HepG2 (cell line): Measurements from ENCODE around the gene FBXO5. TPM values are rescaled to one million over a fixed set of nuclear protein-coding genes. Genes with fewer than 3 reads are reported as not detected.

Experiments used
- ATF7 ChIP-seq, 2 experiments: fragments of 450-650 bp in 1 of 2; sonication (generic) in 1 of 2; formaldehyde crosslinking in 1 of 2; IDR thresholded peaks; 2 replicates each; pipeline versions ENCODE4 v1.4.0 to v1.6.1; 2016 to 2020; ENCODE audit warnings: antibody characterized with exemption in 1 of 2, mild to moderate bottlenecking in 1 of 2, missing genetic modification reagents in 1 of 2
- ATRX ChIP-seq: sonication (generic); formaldehyde crosslinking; IDR thresholded peaks from 2 replicates; pipeline ENCODE4 v1.4.0; 2020; ENCODE audit warnings: missing genetic modification reagents, borderline replicate concordance
- GATAD1 ChIP-seq: IDR thresholded peaks from 2 replicates; pipeline ENCODE4 v1.6.1; 2016; ENCODE audit warnings: missing genetic modification reagents, missing compliant biosample characterization
- MLLT10 ChIP-seq: sonication (generic); formaldehyde crosslinking; IDR thresholded peaks from 2 replicates; pipeline ENCODE4 v1.4.0; 2020; ENCODE audit warnings: missing genetic modification reagents
- NPAS2 ChIP-seq: sonication (generic); formaldehyde crosslinking; IDR thresholded peaks from 2 replicates; pipeline ENCODE4 v1.8.0; 2022; ENCODE audit warnings: mild to moderate bottlenecking, missing genetic modification reagents, borderline replicate concordance
- RCOR2 ChIP-seq: IDR thresholded peaks from 2 replicates; pipeline ENCODE4 v1.6.1; 2016; ENCODE audit warnings: missing biosample characterization, missing genetic modification reagents
- SIN3A ChIP-seq: IDR thresholded peaks from 2 replicates; pipeline ENCODE4 v1.6.1; 2011; ENCODE audit warnings: low read depth, mild to moderate bottlenecking, control low read depth, low read length, borderline replicate concordance
- SKI ChIP-seq: fragments of 450-650 bp; IDR thresholded peaks from one replicate; pipeline ENCODE4 v1.6.1; 2018; ENCODE audit warnings: mild to moderate bottlenecking; ENCODE audit not compliant: partially characterized antibody
- SP140L ChIP-seq: sonication (generic); formaldehyde crosslinking; IDR thresholded peaks from 2 replicates; pipeline ENCODE4 v1.4.0; 2020; ENCODE audit warnings: missing genetic modification reagents, borderline replicate concordance
- TAF1 ChIP-seq: sonication (generic); formaldehyde crosslinking; IDR thresholded peaks from 2 replicates; pipeline ENCODE4 v1.4.0; 2020; ENCODE audit warnings: missing genetic modification reagents
- XRCC5 ChIP-seq: fragments of 200-400 bp; formaldehyde crosslinking; optimal IDR thresholded peaks from 2 replicates; pipeline ENCODE3; 2017; ENCODE audit warnings: mild to moderate bottlenecking, low read length
- ZNF224 ChIP-seq: sonication (generic); formaldehyde crosslinking; IDR thresholded peaks from 2 replicates; pipeline ENCODE4 v1.5.0; 2020; ENCODE audit warnings: mild to moderate bottlenecking, missing genetic modification reagents
- ZNF441 ChIP-seq: sonication (generic); formaldehyde crosslinking; IDR thresholded peaks from 2 replicates; pipeline ENCODE4 v1.7.0; 2021; ENCODE audit warnings: missing genetic modification reagents, borderline replicate concordance
- ZNF552 ChIP-seq: sonication (generic); formaldehyde crosslinking; IDR thresholded peaks from 2 replicates; pipeline ENCODE4 v1.9.0; 2022; ENCODE audit warnings: missing genetic modification reagents, mild to moderate bottlenecking, borderline replicate concordance
- ZNF598 ChIP-seq: sonication (generic); formaldehyde crosslinking; IDR thresholded peaks from 2 replicates; pipeline ENCODE4 v1.5.1; 2020; ENCODE audit warnings: mild to moderate bottlenecking, missing genetic modification reagents, borderline replicate concordance
- polyA plus RNA-seq, 8 experiments: library from polyadenylated mRNA; depleted of rRNA in 3 of 8; stranded (reverse) in 7 of 8; unstranded in 1 of 8; fragments of >200 nt; fragmentation: Illumina TruSeq in 4 of 8; extraction: Trizol in 4 of 8; gene quantifications; 2 replicates each; pipeline versions ENCODE4 v1.2.1 to v1.2.3, GENCODE V29; 2011 to 2016; ENCODE audit warnings: low read depth in 4 of 8, missing spikeins in 1 of 8, mixed read lengths in 1 of 8; ENCODE audit not compliant: insufficient read depth in 1 of 8
- total RNA-seq, 5 experiments: library from RNA; depleted of rRNA; stranded (reverse); fragments of >200 nt; fragmentation: Illumina TruSeq; extraction: Trizol; gene quantifications; 2 replicates each; pipeline ENCODE4 v1.2.3, GENCODE V29; 2016; ENCODE audit warnings: low read depth in 1 of 5
- TF ChIP-seq, protein P1 (sequence below): sonication (generic); formaldehyde crosslinking; IDR thresholded peaks from 2 replicates; pipeline ENCODE4 v1.5.0; 2020; ENCODE audit warnings: mild to moderate bottlenecking, missing genetic modification reagents, borderline replicate concordance
- TF ChIP-seq, protein P2 (sequence below): sonication (generic); formaldehyde crosslinking; IDR thresholded peaks from 2 replicates; pipeline ENCODE4 v1.5.1; 2020; ENCODE audit warnings: mild to moderate bottlenecking, moderate library complexity, missing genetic modification reagents
- TF ChIP-seq, protein P3 (sequence below): sonication (generic); formaldehyde crosslinking; IDR thresholded peaks from 2 replicates; pipeline ENCODE4 v1.4.0; 2020; ENCODE audit warnings: low read depth, mild to moderate bottlenecking, missing genetic modification reagents
- TF ChIP-seq, protein P4 (sequence below): sonication (generic); formaldehyde crosslinking; IDR thresholded peaks from 2 replicates; pipeline ENCODE4 v1.5.1; 2020; ENCODE audit warnings: missing genetic modification reagents, mild to moderate bottlenecking, borderline replicate concordance

Gene FBXO5
- total and polyA plus RNA-seq, 2 of the 13 experiments (the other 11 are each of a cell fraction or from before 2014, with no cell fraction given) = 15.8 to 41.5 TPM

DNA sequence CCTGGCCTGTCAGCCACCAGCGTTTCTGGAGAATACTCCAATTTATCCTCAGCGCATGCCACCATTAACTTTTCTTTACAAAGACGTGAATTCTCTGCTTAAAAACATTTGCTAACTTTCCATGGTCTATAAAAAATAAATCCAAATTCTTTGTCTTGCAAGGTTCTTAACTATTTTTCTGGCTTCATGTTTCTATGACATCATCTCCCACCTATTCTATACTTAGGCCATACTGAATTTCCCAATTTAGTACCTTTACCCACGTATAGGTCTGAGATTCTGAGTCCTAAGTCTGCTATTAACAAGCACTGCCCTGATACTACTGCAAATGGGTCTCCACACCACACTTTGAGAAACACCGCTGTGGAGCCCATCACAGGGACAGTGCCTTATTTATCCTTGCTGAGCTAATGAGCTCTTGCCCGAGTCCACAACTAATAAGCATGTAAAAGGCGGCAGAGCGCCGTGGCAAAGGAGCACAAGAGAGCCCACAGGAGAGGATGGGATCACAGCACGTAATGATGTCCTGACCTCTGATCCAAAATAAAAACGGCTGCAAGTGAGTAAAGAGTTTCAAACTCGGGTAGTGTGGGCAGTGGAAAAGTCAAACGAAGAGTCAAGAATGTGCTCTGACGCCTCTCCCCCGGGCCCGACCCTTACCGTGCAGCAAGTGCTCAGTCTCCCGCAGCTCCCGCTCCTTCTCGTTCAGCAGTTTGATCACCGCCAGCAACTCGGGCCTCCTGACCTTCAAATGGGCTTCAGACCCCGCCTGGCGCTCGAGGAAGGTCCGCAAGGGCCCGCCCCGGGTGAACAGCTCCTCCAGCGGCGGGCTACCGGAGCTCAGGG is 19.1 kb upstream of the FBXO5 start (continued):
- TF ChIP-seq, protein P1, sequence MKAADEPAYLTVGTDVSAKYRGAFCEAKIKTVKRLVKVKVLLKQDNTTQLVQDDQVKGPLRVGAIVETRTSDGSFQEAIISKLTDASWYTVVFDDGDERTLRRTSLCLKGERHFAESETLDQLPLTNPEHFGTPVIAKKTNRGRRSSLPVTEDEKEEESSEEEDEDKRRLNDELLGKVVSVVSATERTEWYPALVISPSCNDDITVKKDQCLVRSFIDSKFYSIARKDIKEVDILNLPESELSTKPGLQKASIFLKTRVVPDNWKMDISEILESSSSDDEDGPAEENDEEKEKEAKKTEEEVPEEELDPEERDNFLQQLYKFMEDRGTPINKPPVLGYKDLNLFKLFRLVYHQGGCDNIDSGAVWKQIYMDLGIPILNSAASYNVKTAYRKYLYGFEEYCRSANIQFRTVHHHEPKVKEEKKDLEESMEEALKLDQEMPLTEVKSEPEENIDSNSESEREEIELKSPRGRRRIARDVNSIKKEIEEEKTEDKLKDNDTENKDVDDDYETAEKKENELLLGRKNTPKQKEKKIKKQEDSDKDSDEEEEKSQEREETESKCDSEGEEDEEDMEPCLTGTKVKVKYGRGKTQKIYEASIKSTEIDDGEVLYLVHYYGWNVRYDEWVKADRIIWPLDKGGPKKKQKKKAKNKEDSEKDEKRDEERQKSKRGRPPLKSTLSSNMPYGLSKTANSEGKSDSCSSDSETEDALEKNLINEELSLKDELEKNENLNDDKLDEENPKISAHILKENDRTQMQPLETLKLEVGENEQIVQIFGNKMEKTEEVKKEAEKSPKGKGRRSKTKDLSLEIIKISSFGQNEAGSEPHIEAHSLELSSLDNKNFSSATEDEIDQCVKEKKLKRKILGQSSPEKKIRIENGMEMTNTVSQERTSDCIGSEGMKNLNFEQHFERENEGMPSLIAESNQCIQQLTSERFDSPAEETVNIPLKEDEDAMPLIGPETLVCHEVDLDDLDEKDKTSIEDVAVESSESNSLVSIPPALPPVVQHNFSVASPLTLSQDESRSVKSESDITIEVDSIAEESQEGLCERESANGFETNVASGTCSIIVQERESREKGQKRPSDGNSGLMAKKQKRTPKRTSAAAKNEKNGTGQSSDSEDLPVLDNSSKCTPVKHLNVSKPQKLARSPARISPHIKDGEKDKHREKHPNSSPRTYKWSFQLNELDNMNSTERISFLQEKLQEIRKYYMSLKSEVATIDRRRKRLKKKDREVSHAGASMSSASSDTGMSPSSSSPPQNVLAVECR (CRISPR knock-in tag) = peak; percentile 46
- TF ChIP-seq SKI (no peak), TAF1 (CRISPR knock-in tag) (no peak; the same call in 1 of the 2 replicates), SIN3A (0 out of 2 replicates have a peak, but pooled peaks have one; percentile 20), ATRX (CRISPR knock-in tag) (no peak), NPAS2 (CRISPR knock-in tag) (no peak), RCOR2 (CRISPR knock-in tag) (no peak), ZNF441 (peak; percentile 34; the same call in 1 of the 2 replicates), ZNF552 (no peak), ZNF598 (CRISPR knock-in tag) (0 out of 2 replicates have a peak, but pooled peaks have one; percentile 21), MLLT10 (CRISPR knock-in tag) (no peak), GATAD1 (no peak), SP140L (CRISPR knock-in tag) (no peak), ZNF224 (CRISPR knock-in tag) (peak; percentile 21; the same call in 1 of the 2 replicates), XRCC5 (no peak), ATF7 (IDR thresholded peaks at IDR 0.05) (peak; percentile 92), ATF7 (CRISPR knock-in tag; IDR thresholded peaks at IDR 0.05) (no peak)
- TF ChIP-seq, protein P2, sequence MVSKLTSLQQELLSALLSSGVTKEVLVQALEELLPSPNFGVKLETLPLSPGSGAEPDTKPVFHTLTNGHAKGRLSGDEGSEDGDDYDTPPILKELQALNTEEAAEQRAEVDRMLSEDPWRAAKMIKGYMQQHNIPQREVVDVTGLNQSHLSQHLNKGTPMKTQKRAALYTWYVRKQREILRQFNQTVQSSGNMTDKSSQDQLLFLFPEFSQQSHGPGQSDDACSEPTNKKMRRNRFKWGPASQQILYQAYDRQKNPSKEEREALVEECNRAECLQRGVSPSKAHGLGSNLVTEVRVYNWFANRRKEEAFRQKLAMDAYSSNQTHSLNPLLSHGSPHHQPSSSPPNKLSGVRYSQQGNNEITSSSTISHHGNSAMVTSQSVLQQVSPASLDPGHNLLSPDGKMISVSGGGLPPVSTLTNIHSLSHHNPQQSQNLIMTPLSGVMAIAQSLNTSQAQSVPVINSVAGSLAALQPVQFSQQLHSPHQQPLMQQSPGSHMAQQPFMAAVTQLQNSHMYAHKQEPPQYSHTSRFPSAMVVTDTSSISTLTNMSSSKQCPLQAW (CRISPR knock-in tag) = no peak
- TF ChIP-seq, protein P3, sequence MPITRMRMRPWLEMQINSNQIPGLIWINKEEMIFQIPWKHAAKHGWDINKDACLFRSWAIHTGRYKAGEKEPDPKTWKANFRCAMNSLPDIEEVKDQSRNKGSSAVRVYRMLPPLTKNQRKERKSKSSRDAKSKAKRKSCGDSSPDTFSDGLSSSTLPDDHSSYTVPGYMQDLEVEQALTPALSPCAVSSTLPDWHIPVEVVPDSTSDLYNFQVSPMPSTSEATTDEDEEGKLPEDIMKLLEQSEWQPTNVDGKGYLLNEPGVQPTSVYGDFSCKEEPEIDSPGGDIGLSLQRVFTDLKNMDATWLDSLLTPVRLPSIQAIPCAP (CRISPR knock-in tag) = no peak
- TF ChIP-seq, protein P4, sequence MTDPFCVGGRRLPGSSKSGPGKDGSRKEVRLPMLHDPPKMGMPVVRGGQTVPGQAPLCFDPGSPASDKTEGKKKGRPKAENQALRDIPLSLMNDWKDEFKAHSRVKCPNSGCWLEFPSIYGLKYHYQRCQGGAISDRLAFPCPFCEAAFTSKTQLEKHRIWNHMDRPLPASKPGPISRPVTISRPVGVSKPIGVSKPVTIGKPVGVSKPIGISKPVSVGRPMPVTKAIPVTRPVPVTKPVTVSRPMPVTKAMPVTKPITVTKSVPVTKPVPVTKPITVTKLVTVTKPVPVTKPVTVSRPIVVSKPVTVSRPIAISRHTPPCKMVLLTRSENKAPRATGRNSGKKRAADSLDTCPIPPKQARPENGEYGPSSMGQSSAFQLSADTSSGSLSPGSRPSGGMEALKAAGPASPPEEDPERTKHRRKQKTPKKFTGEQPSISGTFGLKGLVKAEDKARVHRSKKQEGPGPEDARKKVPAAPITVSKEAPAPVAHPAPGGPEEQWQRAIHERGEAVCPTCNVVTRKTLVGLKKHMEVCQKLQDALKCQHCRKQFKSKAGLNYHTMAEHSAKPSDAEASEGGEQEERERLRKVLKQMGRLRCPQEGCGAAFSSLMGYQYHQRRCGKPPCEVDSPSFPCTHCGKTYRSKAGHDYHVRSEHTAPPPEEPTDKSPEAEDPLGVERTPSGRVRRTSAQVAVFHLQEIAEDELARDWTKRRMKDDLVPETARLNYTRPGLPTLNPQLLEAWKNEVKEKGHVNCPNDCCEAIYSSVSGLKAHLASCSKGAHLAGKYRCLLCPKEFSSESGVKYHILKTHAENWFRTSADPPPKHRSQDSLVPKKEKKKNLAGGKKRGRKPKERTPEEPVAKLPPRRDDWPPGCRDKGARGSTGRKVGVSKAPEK (CRISPR knock-in tag) = no peak
